HG03571 (cell line): Measurements from ENCODE around the gene ERN1.
"Not testable (repeated sequence)": the region's sequence is repeated elsewhere in the genome, so short reads cannot be mapped to it uniquely, and the experiment has no call there.

ENCODE experiments used
- ATAC-seq: cut with Tn5 transposase; IDR thresholded peaks from one replicate; pipeline ENCODE4 v1.9.1; 2021; ENCODE audit not compliant: unreplicated experiment

ERN1 gene

DNA sequence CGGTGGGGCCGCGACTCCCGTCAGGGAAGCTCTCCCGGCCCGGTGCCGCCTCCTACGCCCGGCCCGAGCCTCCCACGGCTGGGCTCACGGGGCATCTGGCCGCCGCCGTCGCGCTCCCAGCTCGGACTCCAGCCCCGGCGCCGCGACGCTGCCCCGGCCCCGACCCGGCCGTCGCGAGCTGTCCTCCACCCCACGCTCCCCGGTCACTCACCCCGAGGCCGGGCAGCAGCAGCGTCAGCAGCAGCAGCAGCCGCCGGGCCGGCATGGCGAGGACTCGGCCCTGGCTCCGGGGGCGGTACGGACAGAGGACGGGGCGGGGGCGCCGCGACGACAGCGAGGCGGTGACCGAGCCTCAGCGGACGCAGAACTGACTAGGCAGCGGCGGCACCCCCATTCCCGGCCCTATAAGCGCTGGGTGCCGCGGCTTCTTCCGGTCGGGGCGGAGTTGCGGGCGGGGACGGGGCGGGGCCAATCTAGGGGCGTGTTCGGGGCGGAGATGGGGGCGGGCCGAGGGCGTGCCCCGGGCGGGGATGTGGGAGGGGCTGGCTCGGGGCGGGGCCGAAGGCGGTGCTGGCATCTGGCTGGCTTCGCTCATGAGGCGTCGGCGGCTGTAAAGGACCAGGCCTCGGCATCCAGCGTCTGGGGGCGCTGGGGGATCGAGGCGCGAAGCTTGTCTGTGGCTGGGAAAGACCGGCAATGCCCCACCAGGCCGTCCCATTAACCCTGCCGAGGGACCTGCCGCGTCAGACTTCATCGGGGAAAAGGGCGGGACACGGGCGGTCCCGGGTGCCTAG, at the start of gene ERN1:
Gene ERN1, minus strand, starts transcription at position 380 of the 794 bp plus-strand sequence. Its CDS starts 115 bp downstream, at position 265.
- ATAC-seq = peak; percentile 82

- not testable (repeated sequence) for ATAC-seq
These were observed 49.1 kb upstream of the ERN1 start for GRCh38 chr17:64179024-64179423.

DNA sequence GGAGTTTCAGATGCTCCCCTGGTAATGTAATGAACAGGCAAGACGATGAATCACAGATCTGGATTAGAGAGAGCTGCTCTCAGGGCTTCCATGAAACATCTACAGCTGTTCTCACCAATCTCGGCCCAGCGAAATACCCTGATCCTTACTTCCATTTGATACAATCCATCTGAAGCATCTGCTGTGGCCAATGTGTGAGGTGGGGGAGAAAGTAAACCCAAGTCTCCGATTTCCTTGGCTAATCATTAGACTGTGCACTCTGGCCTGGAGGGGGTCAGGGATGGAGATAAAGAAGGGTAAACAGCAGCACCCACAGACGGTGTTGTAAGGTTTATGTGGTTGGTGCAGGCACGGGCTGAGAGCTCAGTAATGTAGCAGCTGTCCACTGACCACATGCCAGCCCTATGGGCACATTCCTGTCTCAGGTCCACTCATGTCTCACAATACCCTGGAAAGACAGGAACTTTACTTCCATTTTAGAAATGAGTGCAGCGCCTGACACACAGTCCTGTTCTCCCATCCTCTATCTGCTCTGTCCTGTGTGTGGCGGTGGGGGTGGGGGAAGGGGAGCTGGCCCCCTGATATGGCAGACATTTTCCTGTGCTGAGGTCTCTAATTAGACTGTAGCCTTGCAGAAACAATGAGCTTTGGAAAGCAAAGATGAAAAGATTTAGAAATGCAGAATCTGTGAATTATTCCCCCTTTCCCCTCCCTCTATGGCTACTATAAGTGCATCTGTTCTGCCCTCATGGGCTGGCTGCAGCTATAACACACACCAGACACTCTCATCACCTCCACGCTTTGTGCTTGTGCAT, 48.3 kb upstream of the ERN1 start:
- ATAC-seq = no peak

- ATAC-seq = no peak
These were observed 47.5 kb upstream of the ERN1 start for GRCh38 chr17:64177311-64178010.

GRCh38 chr17:64176556-64176955, 46.6 kb upstream of the ERN1 start:
- ATAC-seq = no peak

- no peak for ATAC-seq
These were observed 44.9 kb upstream of the ERN1 start for GRCh38 chr17:64174686-64175456.

GRCh38 chr17:64173646-64174045, 43.7 kb upstream of the ERN1 start:
- ATAC-seq = no peak

GRCh38 chr17:64172510-64172909, 42.6 kb upstream of the ERN1 start:
- no peak for ATAC-seq

DNA sequence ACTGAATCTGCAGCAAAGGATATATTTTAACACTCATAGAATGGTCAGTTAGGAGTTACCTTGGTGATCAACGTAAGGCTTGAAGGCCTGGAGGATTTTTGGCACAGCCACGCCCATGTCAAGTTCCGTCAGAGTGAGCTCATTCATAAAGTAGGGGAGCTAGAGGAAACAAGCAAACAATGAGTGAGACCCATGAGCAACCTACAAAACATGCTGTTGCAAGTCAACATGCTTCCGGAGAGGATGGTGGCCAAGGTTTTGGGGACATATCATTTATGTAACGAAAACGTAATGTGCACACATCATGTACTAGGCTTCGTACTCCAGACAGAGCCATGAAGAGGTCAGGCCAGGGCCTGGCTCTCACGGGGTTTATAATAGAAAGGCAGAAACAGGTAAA, 41.1 kb upstream of the ERN1 start:
- ATAC-seq = no peak

DNA sequence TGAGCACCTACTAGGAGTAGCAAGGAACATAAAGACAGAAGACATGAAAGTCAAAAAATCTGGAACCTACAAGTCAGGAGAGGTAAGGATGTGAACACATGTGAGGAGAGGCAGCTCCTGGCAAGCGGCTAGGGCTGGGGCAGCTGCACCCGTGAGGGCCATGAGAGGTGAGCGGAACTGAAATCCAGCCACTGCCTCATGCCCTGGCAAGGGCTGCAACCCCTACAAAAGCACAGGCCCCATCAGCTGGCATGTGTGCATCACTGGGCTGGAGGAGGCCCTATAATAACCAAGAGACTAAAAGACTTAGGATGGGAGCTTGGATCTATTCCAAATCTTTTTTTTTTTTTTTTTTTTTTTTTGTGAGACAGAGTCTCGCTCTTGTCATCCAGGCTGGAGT, 40.3 kb upstream of the ERN1 start:
- no peak for ATAC-seq

DNA sequence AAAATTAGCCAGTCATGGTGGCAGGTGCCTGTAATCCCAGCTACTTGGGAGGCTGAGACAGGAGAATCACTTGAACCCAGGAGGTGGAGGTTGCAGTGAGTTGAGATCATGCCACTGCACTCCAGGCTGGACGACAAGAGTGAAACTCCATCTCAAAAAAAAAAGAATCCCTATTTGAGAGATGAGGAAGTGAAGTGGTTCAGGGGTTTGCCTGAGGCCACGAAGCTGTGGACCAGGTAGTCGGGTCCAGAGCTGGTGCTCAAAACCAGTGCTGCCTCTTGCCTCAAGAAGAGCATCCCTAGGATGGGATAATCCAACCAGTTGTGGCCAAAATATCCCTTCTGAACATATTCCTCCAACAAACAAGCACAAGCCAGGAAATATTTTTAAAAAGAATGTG, 37.7 kb upstream of the ERN1 start:
- not testable (repeated sequence) for ATAC-seq

DNA sequence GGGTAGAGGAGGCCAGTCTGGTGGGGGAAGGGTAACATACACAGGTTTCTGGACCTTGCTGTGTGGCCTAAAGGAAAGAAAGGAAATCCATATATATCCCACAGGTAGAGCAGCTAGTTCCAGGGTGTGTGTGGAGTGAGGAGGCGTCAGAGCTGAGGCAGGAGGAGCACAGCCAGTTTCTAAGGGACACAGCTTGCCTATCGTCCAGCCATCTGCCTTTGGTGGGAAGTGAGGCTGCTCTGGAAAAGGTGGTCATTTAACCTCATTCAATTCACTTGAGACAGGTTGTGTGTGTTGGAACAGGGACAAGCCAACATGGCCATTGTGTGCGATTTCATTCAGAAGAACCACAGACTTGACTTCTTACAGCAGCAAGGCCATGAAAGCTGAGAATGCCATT, 36.9 kb upstream of the ERN1 start:
- no peak for ATAC-seq

GRCh38 chr17:64165347-64165746, 35.4 kb upstream of the ERN1 start:
- no peak for ATAC-seq

DNA sequence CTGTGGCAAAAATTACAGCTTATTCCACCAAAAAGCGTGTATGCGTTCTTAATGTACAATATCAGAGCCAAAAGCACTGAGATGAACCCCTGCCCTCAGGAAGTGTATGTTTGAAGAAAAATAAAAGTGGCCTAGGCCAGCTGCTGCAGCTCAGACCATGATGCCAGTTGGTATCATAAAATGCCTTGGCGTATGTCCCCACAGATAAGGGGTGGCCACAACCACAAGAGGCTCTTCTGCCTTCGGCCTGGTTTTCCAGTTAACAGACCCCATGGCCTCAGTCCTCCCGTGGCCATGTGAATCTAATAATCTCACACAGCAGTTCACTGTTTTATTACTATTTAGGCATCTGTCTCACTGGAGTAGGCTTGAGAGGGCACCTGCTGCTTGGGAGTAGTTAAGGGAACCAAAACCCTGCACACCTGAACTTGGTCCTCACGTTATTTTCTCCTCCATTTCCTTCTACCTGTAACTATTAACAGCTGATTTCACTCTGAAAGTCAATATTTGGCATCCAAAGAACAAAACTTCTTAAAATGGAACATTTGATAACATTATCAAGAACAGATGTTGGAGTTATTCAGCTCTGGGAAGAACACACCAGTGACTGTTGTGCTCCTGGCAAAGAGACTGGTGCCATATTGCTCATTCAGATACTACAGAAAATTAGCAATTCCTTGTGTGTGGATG, 34.8 kb upstream of the ERN1 start:
- ATAC-seq = no peak

DNA sequence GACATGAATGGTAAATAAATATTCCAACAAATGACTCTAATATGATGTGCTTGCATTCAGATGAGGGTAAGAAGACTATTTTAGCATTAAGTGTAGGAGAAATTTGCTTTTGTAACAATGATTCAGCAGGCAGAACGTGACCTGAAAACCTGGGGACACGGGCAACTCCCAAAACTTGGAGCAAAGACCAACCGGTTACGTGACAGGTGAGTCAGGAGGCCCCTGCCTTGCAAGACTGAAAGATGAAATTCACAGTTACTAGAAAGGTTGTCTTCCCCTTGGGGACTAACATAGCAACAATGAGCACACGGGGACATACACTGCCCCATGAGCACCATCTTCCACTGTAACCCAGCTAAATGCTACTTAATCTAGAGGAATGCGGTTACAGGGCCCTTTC, 33.5 kb upstream of the ERN1 start:
- ATAC-seq = no peak

- ATAC-seq = no peak
These were observed 32.6 kb upstream of the ERN1 start for GRCh38 chr17:64162554-64162953.

GRCh38 chr17:64161380-64162176, 31.6 kb upstream of the ERN1 start:
- ATAC-seq = no peak

DNA sequence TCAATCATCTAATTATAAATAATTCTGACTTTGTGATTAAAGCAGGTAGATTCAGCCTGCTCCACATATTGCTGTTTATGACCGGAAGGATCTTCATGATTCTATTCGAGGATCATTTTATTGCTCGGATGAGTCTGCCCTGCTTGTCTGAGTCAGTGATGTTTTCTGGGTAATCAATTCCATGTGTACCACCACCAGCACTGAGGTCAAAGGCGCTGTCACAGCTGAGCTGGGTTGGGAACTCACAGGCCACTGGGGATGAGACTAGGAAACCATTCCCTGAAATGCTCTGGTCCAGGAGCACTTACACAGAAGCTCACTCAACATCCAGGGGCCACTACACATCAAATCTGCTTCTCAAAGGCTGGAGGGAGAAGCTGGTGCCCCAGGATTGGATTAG, 30.4 kb upstream of the ERN1 start:
- no peak for ATAC-seq

- no peak for ATAC-seq
These were observed 29.1 kb upstream of the ERN1 start for GRCh38 chr17:64158831-64159590.
